HG02885 (cell line): ENCODE data around the gene PLD3.

Experiments used
- ATAC-seq: cut with Tn5 transposase; IDR thresholded peaks from one replicate; pipeline ENCODE4 v1.9.1; 2021; ENCODE audit warnings: mild to moderate bottlenecking; ENCODE audit not compliant: unreplicated experiment, poor library complexity

Gene PLD3

DNA sequence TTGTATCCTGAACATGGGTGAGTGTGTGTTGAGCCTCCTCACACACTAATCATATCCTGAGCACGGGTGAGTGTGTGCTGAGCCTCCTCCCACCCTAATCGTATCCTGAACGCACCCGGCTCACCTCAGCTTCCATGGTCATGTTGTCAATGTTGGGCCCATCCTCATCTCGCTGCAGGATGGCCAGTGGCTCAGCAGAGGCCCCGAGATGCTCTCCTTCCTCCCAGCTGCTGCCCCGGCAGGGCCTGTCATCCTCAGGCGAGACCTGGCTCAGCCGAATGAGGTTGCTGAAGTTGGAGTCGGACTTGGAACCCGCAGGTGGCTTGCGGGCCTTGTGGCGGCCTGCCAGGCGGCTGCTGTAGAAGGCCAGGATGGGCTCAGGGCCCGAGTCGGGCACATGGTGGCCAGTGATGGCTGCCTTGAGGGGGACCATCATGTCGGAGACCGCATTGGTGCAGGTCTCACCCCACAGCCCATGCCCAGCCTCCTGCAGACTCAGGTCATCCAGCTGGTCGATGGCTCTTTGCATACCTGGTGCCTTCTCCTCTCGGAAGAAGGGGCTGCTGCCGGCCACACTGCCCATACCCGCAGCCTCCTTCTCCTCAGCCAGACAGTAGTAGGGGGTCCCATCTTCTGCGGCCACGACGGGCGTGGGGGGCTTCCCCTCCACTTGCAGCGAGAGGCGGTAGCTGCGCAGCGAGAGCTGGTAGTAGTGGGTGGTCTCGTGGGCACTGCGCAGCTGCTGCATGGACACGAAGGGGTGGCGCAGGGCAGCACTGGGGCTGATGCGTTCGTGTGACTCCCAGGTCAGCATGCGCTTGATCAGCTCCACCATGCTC is 31.9 kb downstream of the PLD3 start:
- ATAC-seq, result no peak

DNA sequence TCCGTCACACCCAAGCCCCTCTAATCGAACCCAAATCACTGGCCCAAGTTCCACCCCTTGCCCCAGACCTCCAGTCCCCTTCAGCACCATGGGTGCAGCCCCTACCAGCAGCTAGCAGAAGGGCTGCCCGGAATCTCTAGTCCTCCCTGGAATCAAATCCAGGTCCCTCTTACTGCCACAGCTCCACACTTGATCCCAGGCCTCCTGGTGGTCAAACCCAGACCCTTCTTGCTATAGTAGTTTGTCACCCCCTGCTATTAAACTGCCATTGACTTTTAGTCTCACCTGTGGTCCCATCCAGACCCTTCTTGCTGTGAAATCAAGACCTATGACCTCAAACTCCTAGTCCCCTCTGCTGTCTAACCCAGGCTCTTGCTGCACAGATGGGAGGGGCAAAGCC is 32.8 kb downstream of the PLD3 start:
- ATAC-seq, result no peak

DNA sequence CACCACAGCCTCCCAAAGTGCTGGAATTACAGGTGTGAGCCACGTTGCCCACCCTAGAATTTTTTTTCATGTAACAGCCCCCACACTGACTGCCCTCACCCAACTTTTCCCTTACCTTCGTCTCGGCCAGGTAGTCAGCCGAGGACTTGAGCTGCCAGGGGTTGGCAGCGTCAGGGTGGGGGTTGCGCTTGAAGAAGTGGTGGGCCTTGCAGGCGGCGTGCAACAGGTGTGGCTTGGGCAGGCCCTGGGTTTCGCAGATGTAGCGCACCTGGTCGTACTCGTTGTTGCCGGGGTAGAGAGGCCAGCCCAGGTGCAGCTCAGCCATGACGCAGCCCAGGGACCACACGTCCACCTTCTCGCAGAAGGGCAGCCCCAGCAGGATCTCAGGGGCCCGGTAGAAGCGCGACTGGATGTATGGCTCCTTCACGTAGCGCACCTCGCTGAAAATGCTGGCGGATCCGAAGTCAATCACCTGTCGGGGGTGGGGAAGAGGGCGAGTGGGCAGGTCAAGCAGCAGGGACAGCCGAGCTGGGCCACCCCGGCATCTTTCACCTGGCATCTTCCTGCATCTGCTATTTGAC is 35.3 kb downstream of the PLD3 start:
- no peak for ATAC-seq

DNA sequence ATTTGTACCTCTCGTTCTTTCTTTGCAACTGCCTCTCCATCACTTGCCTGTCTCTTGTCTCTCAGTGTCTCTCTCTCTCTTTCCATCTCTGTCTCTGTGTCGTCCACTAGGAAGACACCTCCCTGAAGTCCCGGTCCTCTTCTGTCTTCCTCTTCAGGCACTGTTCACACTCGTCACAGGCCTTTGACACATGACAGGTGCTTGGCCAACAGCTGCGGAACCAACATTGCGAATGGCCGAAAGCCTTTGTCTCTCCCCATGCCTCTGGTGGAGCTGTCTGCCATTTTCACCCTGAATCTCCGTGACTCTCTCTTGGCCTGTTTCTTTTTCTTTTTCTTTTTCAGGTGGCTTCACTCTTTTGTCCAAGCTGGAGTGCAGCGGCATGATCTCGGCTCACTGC is 38.7 kb downstream of the PLD3 start:
- no peak for ATAC-seq

DNA sequence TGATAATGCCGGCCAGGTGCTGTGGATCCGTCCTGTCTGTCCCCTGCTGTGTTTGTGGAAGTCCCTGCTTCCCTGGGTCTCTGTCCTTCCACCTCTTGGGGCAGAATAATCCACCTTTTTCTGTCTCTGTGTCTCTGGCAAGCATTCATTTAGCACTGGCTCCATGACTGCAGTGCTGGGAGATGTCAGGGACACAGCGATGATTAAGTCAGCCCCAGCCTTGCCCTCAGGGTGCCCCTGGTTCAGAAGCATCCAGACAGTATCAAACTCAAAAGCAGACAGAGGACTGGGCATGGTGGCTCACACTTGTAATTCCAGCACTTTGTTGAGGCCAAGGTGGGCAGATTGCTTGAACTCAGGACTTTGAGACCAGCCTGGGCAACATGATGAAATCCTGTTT is 40.0 kb downstream of the PLD3 start:
- no peak for ATAC-seq

DNA sequence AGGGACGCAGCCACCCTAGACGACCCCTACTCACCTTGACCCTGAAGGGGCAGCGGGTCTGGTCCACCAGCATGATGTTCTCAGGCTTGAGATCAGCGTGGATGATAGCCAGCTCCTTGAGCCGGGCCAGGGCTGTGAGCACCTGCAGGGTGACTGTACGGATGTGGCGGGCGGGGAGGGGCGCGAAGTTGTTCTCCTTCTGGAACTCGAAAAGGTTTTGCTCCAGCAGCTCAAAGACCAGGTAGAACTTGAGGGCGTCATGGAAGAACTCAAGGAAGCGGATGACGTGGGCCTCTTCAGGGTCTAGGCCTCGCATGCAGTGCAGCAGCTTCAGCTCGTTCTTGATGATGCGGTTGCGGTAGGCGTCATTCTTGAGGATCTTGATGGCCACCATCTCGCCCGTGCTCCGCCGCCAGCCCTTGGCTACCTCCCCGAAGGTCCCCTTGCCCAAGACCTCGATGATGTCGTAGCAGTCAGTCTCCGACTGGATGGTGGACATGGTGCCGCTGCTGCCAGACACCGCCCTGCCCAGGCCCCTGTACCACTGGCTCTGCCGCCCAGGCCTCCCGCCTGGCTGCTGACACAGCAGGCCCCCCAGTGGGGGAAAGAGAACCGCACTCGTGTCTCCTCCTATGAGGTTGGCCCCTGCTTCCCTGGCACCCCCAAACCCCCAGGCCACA is 41.0 kb downstream of the PLD3 start:
- ATAC-seq, result no peak

DNA sequence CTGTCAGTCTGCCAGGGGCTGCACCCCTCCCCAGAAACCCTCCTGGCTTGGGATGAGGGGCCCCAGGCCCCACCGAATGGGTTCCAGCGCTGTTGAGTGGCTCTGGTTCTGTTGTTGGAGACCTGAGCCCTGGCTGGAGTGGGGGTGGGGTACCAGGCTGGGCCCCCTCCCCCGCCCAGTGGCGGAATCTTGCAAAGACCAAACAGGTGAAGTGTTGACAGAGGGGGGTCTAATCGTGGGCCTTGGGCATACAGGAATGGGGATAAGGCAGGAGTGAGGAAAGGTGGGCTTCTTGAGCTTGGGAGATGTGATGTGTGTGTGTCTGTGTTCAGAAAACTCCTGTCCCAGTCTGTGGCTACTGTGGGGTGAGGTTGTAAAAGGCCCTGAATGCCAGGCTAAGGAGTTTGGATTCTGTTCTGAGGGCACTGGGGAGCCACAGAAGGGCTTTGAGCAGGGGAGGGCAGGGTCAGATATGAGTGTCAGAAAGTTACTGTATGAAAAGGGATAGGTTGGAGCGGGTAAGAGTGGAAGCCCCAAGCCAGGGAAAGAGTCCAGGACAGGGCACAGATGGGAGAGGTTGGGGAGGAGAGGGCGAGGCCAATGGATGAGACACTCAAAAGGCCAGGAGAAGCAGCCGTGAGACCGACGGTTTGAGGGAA is 41.7 kb downstream of the PLD3 start, which contains the start of gene HIPK4:
Gene HIPK4, minus strand, starts transcription at position 98 of the 659 bp plus-strand sequence. CDS start 279 bp downstream, outside the sequence.
- no peak for ATAC-seq

DNA sequence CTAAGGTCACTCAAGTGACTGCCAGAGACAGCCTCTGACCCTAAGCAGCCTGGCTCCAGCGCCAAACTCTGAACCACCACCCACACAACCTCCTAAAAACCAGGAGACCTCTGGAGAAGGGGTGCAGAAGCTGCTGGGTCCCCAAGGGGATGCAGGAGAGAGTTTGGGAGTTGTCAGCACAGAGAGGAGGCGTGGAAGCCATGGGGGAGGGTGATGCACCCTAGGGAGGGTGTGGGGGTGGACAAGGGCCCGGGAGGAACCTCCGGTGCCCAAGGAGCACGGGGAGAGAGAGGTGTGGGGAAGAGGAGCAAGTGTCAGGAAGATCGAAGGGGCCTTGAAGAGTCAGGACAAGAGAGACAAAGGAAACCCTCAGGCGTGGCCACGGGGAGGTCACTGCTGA is 43.6 kb downstream of the PLD3 start:
- no peak for ATAC-seq

DNA sequence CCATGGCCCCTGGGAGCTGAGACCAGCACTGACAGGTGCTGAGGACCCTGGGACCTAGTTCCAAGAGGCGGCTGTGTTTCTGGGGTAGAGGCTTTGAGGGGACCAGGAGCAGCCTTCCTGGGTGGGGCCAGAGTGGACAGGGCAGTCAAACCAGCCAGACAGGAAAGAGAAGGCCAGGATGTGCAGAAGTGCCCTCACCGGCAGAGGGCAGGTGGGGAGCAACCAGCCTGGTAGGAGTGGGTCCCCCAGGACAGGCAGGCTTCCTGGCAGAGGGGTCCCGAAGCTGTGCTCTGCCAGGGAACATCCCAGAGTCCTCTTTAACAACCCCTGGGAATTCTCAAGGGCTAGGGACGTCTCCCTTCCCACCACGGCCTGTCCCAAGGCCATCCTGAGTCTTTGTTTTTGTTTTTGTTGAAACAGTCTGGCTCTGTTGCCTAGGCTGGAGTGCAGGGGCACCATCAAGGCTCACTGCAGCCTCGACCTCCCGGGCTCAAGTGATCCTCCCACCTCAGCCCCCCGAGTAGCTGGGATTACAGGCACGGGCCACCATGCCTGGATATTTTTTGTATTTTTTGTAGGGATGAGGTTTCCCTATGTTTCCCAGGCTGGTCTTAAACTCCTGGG is 44.5 kb downstream of the PLD3 start:
- no peak for ATAC-seq

DNA sequence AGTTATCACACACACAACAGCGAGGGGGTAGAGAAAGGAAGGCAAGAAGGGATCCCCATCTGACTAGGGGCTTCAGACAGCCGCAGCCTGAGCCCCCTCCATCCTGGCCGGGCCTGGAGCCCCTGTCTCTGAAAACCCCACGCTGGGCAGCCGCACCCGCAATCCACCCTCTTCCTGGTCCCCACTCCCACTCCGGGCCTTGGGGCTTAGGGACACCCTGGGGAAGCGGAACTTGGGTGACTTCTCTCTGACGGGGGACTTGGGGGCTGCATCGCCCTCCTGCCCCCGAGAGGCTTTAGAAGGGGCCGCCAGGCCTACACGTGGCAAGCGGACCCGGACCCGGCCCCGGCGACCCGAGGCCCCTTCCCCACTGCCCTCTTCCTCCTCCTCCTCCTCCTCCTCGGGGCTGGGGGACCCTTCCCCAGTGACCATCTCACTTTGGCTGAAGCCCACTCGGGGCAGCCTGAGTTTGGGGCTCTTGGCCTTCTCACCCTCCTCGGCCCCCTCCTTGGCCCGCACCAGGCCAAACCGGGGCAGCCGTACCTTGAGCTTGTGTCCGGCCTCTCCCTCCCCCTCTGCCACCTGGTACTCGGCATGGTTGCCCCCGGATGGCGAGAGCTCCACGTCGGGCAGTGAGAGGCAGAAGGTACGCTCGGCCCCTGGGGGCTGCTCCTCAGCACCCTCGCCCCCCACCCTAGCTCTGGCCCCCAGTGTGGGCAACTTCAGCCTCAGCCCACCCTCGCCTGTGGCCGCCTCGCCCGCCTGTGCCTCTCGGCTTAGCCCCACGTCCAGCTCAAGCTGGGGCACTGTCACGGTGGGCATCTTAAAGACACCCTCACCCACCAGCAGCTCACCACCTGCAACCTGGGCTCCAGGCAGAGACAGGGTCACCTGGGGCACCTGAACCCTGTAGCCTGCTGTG is 45.7 kb downstream of the PLD3 start:
- no peak for ATAC-seq

DNA sequence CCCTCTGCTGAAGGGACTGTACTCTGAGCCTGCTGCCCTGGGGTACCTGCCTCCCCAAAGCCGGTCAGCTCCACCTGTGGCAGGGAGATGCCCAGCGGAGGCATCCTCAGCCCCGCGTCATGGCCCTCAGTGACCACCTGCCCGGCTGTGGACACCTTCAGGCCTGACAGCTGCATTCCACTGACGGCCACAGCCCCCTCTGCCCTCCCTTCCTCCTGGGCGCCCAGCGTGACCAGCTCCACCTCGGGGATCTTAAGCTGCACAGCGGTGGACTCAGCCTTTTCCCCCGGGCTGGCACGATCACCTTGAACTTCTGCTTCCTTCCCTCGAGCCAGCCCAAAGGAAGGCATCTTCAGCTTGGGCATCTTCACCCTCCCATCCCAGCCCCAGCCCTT is 46.3 kb downstream of the PLD3 start:
- no peak for ATAC-seq

DNA sequence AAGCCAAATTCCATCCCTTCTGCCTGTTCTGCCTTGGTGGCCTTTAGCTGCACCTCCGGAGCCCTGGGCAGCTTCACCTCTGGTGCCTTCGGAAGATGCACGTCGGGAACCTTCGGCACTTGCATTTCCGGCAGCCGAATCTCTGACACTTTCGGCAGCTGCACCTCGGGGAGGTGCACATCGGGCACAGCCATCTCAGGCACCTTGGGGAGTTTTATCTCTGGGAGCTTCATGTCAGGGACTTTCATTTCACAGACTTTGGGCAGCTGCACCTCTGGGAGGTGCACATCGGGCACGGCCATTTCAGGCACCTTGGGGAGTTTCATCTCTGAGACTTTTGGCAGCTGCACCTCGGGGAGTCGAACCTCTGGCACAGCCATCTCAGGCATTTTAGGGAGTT is 47.5 kb downstream of the PLD3 start:
- no peak for ATAC-seq

DNA sequence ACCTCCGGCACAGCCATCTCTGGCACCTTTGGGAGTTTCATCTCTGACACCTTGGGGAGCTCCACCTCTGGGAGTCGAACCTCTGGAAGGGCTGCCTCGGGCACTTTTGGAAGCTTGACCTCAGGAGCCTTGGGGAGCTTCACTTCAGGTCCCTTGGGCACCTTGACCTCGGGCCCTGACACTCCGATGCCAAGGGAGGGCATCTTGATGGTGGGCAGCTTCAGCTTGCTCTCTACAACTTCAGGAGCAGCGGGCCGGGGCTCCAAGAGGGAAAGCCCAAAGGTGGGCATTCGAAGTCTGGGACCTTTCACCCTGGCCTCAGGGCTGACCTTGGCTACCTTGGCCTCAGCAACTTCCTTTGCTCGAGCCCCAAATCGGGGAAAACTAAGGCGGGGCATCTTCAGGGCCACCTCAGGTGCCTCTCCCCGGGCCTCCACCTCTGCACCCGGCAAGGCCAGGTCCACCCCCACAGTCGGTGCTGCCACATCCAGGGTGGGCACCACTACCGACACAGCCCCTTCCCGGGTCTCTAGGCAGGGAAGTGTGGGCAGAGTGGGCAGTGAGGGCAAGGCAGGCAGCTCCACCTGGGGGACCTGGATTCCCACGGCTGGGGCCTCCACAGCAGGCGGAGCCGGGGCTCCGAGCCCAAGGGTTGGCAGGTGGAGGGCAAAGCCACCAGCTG is 48.5 kb downstream of the PLD3 start:
- no peak for ATAC-seq

DNA sequence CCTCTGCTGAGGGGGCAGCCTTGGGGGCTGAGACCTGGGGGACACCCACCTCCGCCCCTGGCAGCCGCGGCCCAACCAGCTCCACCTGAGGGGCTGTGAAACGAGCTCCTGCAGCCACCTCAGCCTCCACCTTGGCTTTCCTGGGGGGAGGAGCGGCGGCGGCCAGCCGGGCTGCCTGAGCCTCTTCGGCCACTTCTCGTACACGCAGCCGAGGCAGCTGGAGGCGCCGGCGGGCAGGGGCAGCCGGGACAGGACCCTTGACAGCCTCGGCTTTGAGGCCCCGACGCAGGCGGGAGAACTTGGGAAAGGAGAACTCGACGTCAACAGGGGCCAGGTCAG is 49.0 kb downstream of the PLD3 start:
- no peak for ATAC-seq

DNA sequence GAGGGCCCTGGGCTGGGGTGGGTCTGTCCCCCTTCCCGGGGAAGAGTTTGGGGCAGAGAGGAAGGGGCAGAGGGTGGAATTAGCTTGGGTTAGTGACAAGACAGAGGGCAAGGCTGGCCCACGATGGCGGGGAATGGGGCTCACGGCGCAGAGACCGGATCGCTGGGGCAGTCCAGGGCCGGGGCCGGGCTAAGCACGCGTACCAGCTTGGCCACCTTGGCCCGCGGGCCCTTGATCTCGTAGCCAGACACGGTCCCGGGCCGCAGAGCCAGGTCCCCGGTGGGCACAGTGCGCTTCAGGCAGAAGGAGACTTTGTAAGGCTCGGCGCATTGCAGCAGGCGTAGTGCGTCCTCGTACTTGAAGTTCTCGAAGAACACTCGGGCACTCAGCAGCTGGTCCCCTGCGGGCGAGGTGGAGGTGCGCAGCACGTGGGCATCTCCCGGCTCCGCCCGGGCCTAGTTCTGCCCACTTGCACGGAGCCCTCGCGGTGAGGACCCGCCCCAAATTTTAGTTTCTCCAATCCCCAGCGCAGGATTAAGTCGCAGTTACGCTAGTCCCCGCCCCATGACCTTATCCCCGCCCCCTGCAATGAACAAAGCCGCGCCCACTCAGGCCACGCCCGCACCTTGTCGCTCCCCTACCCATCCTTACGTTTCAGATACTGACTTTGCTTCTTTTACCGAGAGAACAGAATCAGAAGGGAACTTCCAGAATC is 50.1 kb downstream of the PLD3 start:
- ATAC-seq, result no peak

DNA sequence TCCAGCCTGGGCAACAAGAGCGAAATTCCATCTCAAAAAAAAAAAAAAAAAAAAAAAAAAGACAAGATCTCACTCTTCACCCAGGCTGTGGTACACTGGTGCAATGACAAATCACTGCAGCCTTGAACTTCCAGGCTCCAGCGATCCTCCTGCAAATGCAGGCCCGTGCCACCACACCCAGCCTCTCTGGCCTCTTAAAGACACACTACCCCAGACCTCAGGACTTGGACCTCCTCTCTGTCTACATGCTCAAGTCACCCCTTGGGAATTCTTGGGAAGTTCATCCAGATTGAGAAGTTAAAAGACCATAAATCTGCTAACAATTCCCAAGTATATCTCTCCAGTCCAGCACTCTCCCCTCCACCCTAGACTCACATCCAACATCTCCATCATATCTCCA is 52.1 kb downstream of the PLD3 start:
- ATAC-seq, result no peak

DNA sequence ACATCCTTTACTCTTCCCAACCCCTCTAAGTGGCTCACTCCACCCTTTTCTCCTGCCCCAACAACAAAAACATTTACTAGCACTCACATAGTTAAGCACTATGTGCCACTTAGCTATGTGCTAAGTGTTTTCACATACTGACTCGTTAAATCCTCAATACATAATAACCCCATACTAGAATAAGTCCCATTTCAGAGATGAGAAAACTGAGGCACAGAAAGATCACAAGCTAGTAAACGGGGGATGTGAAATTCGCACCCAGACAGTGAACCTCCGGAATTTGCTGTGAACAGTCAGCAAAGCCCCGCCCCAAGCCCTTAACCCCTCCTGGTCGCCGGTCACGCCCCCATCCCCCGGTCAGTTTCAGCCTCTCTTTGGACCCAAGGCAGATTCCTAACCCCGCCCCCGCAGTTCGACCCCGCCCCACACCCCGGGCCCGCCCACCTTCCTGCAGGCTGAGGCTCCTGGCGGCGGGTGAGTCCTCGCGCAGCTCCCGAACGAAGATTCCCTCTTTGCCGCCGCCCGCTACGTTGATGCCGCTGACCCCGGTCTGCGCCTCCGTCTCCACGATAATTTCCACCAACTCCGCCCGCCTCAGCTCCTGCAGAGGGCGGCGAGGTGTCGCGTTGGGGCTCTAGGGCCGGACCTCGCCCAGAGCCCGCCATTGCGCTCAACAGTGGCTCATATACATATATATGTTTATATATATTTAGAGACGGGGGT is 54.9 kb downstream of the PLD3 start:
- peak; percentile 72 for ATAC-seq
